ENCODE measurements around the gene PCED1A.

The PCED1A gene

GRCh38 chr20:2873010-2873746, 32.7 kb upstream of the PCED1A start, which contains the start of gene PTPRA:
Gene PTPRA, plus strand, starts transcription at chr20:2873481. Its CDS starts 90,797 bp downstream, at chr20:2964278.
- ChIA-PET CTCF (interaction anchor here (1.3 kb wide), 1 partner anchor 18 kb away, joined by 5 read pairs; no protein-coding TSS in a partner anchor), POLR2A (interaction anchor here (1.1 to 1.3 kb wide), 2 partner anchors 21 to 120 kb away, joined by 3 to 4 read pairs; no protein-coding TSS in a partner anchor)
- Histone ChIP-seq H3K4me1 (ENCODE audit: control extremely low read depth in 1 of 4, control insufficient read depth in 4 of 4, insufficient read depth in 4 of 4, low read length in 3 of 4) (peaks cover 10 to 61% (median 41%) of the 10 kb centered on the region in 4 experiments), H3K36me3 (ENCODE audit: control insufficient read depth in 4 of 4, insufficient read depth in 4 of 4, low read length in 3 of 4) (peaks cover 0 to 8% (median 0%) of the 10 kb centered on the region in 4 experiments), H3K9me3 (ENCODE audit: control extremely low read depth in 1 of 5, control insufficient read depth in 4 of 5, insufficient read depth in 2 of 5, low read depth in 1 of 5, low read length in 4 of 5) (no peaks in the 10 kb centered on the region), H3K27me3 (replicated peaks in 2 of 5; ENCODE audit: control insufficient read depth in 4 of 5, insufficient read depth in 5 of 5, low read length in 4 of 5) (no peaks in the 10 kb centered on the region), H3K27ac (ENCODE audit: insufficient read depth in 1 of 2, low read depth in 1 of 2, low read length in 2 of 2, poor library complexity in 1 of 2, severe bottlenecking in 2 of 2) (peak within 1 kb of the TSS; percentile 33 to 74), H3K4me3 (ENCODE audit: control insufficient read depth in 1 of 7, extremely low read depth in 1 of 7, insufficient read depth in 4 of 7, low read depth in 2 of 7, low read length in 6 of 7) (peak within 1 kb of the TSS; percentile 77 to 96 (median 85))
- DNase-seq: peak; percentile 88 to 95 (median 95)
- 0% methylated on average over 50 of the region's 83 CpGs for WGBS (ENCODE audit: insufficient coverage)

GRCh38 chr20:2872459-2873009, 32.1 kb upstream of the PCED1A start:
- Histone ChIP-seq H3K4me3 (ENCODE audit: control insufficient read depth in 1 of 7, extremely low read depth in 1 of 7, insufficient read depth in 4 of 7, low read depth in 2 of 7, low read length in 6 of 7) (peak overlapping the region; percentile 77 to 96 (median 85)), H3K27me3 (replicated peaks in 2 of 5; ENCODE audit: control insufficient read depth in 4 of 5, insufficient read depth in 5 of 5, low read length in 4 of 5) (no peaks in the 10 kb centered on the region), H3K9me3 (ENCODE audit: control extremely low read depth in 1 of 5, control insufficient read depth in 4 of 5, insufficient read depth in 2 of 5, low read depth in 1 of 5, low read length in 4 of 5) (no peaks in the 10 kb centered on the region), H3K36me3 (ENCODE audit: control insufficient read depth in 4 of 4, insufficient read depth in 4 of 4, low read length in 3 of 4) (peaks cover 0 to 6% (median 0%) of the 10 kb centered on the region in 4 experiments), H3K4me1 (ENCODE audit: control extremely low read depth in 1 of 4, control insufficient read depth in 4 of 4, insufficient read depth in 4 of 4, low read length in 3 of 4) (peaks cover 10 to 66% (median 47%) of the 10 kb centered on the region in 4 experiments), H3K27ac (ENCODE audit: insufficient read depth in 1 of 2, low read depth in 1 of 2, low read length in 2 of 2, poor library complexity in 1 of 2, severe bottlenecking in 2 of 2) (peak overlapping the region in 1 of 2 experiments; percentile 51)
- CTCF ChIA-PET: interaction anchor here (1.3 kb wide), 1 partner anchor 17 kb away, joined by 5 read pairs; no protein-coding TSS in a partner anchor
- WGBS (ENCODE audit: insufficient coverage): under 1% methylated on average over 47 of the region's 49 CpGs
- DNase-seq: peak; percentile 72 to 83 (median 79)
- POLR2A ChIA-PET: interaction anchor here (1.1 to 1.3 kb wide), 2 partner anchors 21 to 120 kb away, joined by 3 to 4 read pairs; no protein-coding TSS in a partner anchor

GRCh38 chr20:2871661-2872458, 31.4 kb upstream of the PCED1A start:
- peaks cover 10 to 73% (median 54%) of the 10 kb centered on the region in 4 experiments for H3K4me1 ChIP-seq (ENCODE audit: control extremely low read depth in 1 of 4, control insufficient read depth in 4 of 4, insufficient read depth in 4 of 4, low read length in 3 of 4)
- no peak for DNase-seq
- no peaks in the 10 kb centered on the region for H3K27me3 ChIP-seq (replicated peaks in 2 of 5; ENCODE audit: control insufficient read depth in 4 of 5, insufficient read depth in 5 of 5, low read length in 4 of 5)
- WGBS (ENCODE audit: insufficient coverage): 20% methylated on average over 24 of the region's 34 CpGs
- peak overlapping the region; percentile 77 to 96 (median 85) for H3K4me3 ChIP-seq (ENCODE audit: control insufficient read depth in 1 of 7, extremely low read depth in 1 of 7, insufficient read depth in 4 of 7, low read depth in 2 of 7, low read length in 6 of 7)
- H3K27ac ChIP-seq (ENCODE audit: insufficient read depth in 1 of 2, low read depth in 1 of 2, low read length in 2 of 2, poor library complexity in 1 of 2, severe bottlenecking in 2 of 2): peak overlapping the region in 1 of 2 experiments; percentile 51
- ChIA-PET CTCF (interaction anchor here (1.3 to 1.7 kb wide), 3 partner anchors 17 to 130 kb away, joined by 3 to 5 read pairs (median 4); no protein-coding TSS in a partner anchor), POLR2A (interaction anchor here (1.3 kb wide), 1 partner anchor 20 kb away, joined by 4 read pairs; no protein-coding TSS in a partner anchor)
- peaks cover 0 to 6% (median 0%) of the 10 kb centered on the region in 4 experiments for H3K36me3 ChIP-seq (ENCODE audit: control insufficient read depth in 4 of 4, insufficient read depth in 4 of 4, low read length in 3 of 4)
- no peaks in the 10 kb centered on the region for H3K9me3 ChIP-seq (ENCODE audit: control extremely low read depth in 1 of 5, control insufficient read depth in 4 of 5, insufficient read depth in 2 of 5, low read depth in 1 of 5, low read length in 4 of 5)

GRCh38 chr20:2871111-2871465, 30.6 kb upstream of the PCED1A start:
- Histone ChIP-seq H3K27me3 (replicated peaks in 2 of 5; ENCODE audit: control insufficient read depth in 4 of 5, insufficient read depth in 5 of 5, low read length in 4 of 5) (no peaks in the 10 kb centered on the region), H3K4me3 (ENCODE audit: control insufficient read depth in 1 of 7, extremely low read depth in 1 of 7, insufficient read depth in 4 of 7, low read depth in 2 of 7, low read length in 6 of 7) (peak overlapping the region in 1 of 7 experiments; percentile 18), H3K4me1 (ENCODE audit: control extremely low read depth in 1 of 4, control insufficient read depth in 4 of 4, insufficient read depth in 4 of 4, low read length in 3 of 4) (peaks cover 10 to 73% (median 60%) of the 10 kb centered on the region in 4 experiments), H3K36me3 (ENCODE audit: control insufficient read depth in 4 of 4, insufficient read depth in 4 of 4, low read length in 3 of 4) (peaks cover 0 to 6% (median 5%) of the 10 kb centered on the region in 4 experiments), H3K9me3 (ENCODE audit: control extremely low read depth in 1 of 5, control insufficient read depth in 4 of 5, insufficient read depth in 2 of 5, low read depth in 1 of 5, low read length in 4 of 5) (no peaks in the 10 kb centered on the region), H3K27ac (ENCODE audit: insufficient read depth in 1 of 2, low read depth in 1 of 2, low read length in 2 of 2, poor library complexity in 1 of 2, severe bottlenecking in 2 of 2) (peak overlapping the region in 1 of 2 experiments; percentile 51)
- ChIA-PET CTCF (interaction anchor here (1.3 to 1.7 kb wide), 2 partner anchors 128 to 131 kb away, joined by 3 to 4 read pairs; no protein-coding TSS in a partner anchor), POLR2A (no interaction called here)
- DNase-seq: no peak
- 100% methylated on average over 1 of the region's 2 CpGs for WGBS (ENCODE audit: insufficient coverage)

- peaks cover 6 to 65% (median 58%) of the 10 kb centered on the region in 4 experiments for H3K4me1 ChIP-seq (ENCODE audit: control extremely low read depth in 1 of 4, control insufficient read depth in 4 of 4, insufficient read depth in 4 of 4, low read length in 3 of 4)
- peaks cover 0 to 23% (median 13%) of the 10 kb centered on the region in 4 experiments for H3K36me3 ChIP-seq (ENCODE audit: control insufficient read depth in 4 of 4, insufficient read depth in 4 of 4, low read length in 3 of 4)
- no peak for DNase-seq
- no peaks in the 10 kb centered on the region for H3K27me3 ChIP-seq (replicated peaks in 2 of 5; ENCODE audit: control insufficient read depth in 4 of 5, insufficient read depth in 5 of 5, low read length in 4 of 5)
- H3K9me3 ChIP-seq (ENCODE audit: control extremely low read depth in 1 of 5, control insufficient read depth in 4 of 5, insufficient read depth in 2 of 5, low read depth in 1 of 5, low read length in 4 of 5): no peaks in the 10 kb centered on the region
- WGBS (ENCODE audit: insufficient coverage): 93% methylated on average over 2 of the region's 3 CpGs
- POLR2A ChIA-PET: no interaction called here
- H3K4me3 ChIP-seq (ENCODE audit: control insufficient read depth in 1 of 7, extremely low read depth in 1 of 7, insufficient read depth in 4 of 7, low read depth in 2 of 7, low read length in 6 of 7): no peak overlapping the region
- no peak overlapping the region for H3K27ac ChIP-seq (ENCODE audit: insufficient read depth in 1 of 2, low read depth in 1 of 2, low read length in 2 of 2, poor library complexity in 1 of 2, severe bottlenecking in 2 of 2)
- CTCF ChIA-PET: interaction anchor here (0.9 kb wide), 1 partner anchor 9 kb away, joined by 3 read pairs; no protein-coding TSS in a partner anchor
Measured at GRCh38 chr20:2869381-2869780, 28.9 kb upstream of the PCED1A start.

GRCh38 chr20:2867081-2867864, 26.8 kb upstream of the PCED1A start:
- 35% methylated on average over 10 of the region's 12 CpGs for WGBS (ENCODE audit: insufficient coverage)
- H3K4me3 ChIP-seq (ENCODE audit: control insufficient read depth in 1 of 7, extremely low read depth in 1 of 7, insufficient read depth in 4 of 7, low read depth in 2 of 7, low read length in 6 of 7): peak overlapping the region in 2 of 7 experiments; percentile 10 to 12
- no peaks in the 10 kb centered on the region for H3K27me3 ChIP-seq (replicated peaks in 2 of 5; ENCODE audit: control insufficient read depth in 4 of 5, insufficient read depth in 5 of 5, low read length in 4 of 5)
- H3K9me3 ChIP-seq (ENCODE audit: control extremely low read depth in 1 of 5, control insufficient read depth in 4 of 5, insufficient read depth in 2 of 5, low read depth in 1 of 5, low read length in 4 of 5): no peaks in the 10 kb centered on the region
- peaks cover 0 to 38% (median 22%) of the 10 kb centered on the region in 4 experiments for H3K36me3 ChIP-seq (ENCODE audit: control insufficient read depth in 4 of 4, insufficient read depth in 4 of 4, low read length in 3 of 4)
- H3K27ac ChIP-seq (ENCODE audit: insufficient read depth in 1 of 2, low read depth in 1 of 2, low read length in 2 of 2, poor library complexity in 1 of 2, severe bottlenecking in 2 of 2): no peak overlapping the region
- peak; percentile 46 to 66 (median 57) for DNase-seq
- ChIA-PET CTCF (interaction anchor here (0.6 to 3.9 kb wide), 13 partner anchors 12 to 180 kb away, joined by 3 to 18 read pairs (median 3); no protein-coding TSS in a partner anchor), POLR2A (no interaction called here)
- peaks cover 2 to 52% (median 44%) of the 10 kb centered on the region in 4 experiments for H3K4me1 ChIP-seq (ENCODE audit: control extremely low read depth in 1 of 4, control insufficient read depth in 4 of 4, insufficient read depth in 4 of 4, low read length in 3 of 4)
